Fibroblast of lung (primary cell): ENCODE results near the gene KATNAL1.

ENCODE experiments used
- EZH2 ChIP-seq: IDR thresholded peaks from 2 replicates; pipeline ENCODE4 v1.5.1; 2012; ENCODE audit warnings: low read length, control low read depth, mild to moderate bottlenecking; ENCODE audit errors: missing control alignments
- TF ChIP-seq, protein P1 (sequence below), 2 donors: IDR thresholded peaks in 1 of 2; conservative IDR thresholded peaks in 1 of 2; 1 replicate in 1 of 2; 2 replicates in 1 of 2; pipeline ENCODE4 v1.5.1; 2011 to 2012; ENCODE audit warnings: low read length in 2 of 2, control low read depth in 1 of 2, inconsistent platforms in 1 of 2, low read depth in 1 of 2, mild to moderate bottlenecking in 1 of 2

GRCh38 chr13:30170569-30170968 lies 136.8 kb downstream of the KATNAL1 start:
- TF ChIP-seq, protein P1, sequence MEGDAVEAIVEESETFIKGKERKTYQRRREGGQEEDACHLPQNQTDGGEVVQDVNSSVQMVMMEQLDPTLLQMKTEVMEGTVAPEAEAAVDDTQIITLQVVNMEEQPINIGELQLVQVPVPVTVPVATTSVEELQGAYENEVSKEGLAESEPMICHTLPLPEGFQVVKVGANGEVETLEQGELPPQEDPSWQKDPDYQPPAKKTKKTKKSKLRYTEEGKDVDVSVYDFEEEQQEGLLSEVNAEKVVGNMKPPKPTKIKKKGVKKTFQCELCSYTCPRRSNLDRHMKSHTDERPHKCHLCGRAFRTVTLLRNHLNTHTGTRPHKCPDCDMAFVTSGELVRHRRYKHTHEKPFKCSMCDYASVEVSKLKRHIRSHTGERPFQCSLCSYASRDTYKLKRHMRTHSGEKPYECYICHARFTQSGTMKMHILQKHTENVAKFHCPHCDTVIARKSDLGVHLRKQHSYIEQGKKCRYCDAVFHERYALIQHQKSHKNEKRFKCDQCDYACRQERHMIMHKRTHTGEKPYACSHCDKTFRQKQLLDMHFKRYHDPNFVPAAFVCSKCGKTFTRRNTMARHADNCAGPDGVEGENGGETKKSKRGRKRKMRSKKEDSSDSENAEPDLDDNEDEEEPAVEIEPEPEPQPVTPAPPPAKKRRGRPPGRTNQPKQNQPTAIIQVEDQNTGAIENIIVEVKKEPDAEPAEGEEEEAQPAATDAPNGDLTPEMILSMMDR (conservative IDR thresholded peaks at IDR 0.05 in 1 of 2, IDR thresholded peaks at IDR 0.05 in 1 of 2; ENCODE audit: low read depth in 1 of 2, low read length in 2 of 2), result no peak
- TF ChIP-seq EZH2, result no peak
